ENCODE data around the gene FBXW7. TPM values are rescaled to one million over a fixed set of nuclear protein-coding genes. Genes with fewer than 3 reads are reported as not detected.

FBXW7 gene
- polyA plus RNA-seq, 2 of the 4 experiments (the other 2 are of a cell fraction): 7.2 to 12.5 TPM

DNA sequence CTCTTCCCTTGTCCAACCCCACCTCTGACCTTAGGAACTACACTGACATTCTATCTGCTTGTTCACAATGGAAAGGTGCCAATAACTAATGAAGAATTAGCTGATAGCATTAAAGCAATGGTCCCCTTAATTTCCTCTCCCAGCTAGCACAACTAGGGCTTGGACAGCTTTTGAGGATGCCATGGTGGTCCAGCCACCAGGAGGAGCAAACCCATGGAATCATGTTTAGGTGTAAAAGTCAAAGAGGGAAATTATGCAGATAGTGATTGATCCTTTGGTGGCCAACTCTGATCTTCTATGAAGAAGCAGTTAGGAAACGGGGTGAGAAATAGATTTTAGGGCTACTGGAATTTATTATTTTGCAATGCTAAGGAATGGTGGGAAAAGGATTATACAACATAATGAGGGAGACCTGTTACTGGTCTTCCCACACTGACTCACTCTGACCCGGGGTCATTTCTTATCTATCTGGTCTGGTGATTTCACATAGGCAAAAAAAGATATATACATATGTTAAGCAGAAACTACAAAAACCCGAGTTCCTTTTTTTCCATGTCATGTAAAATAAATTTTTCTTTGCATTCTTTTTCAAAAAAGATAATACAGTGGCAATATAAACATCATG lies 45.8 kb upstream of the FBXW7 start:
- DNase-seq (ENCODE audit: low read depth in 1 of 2, low spot score in 1 of 2) (no peak), FAIRE-seq (no peak), ATAC-seq (no peak)
- no peaks in the 10 kb centered on the region for H3K9me3 ChIP-seq
- H3K4me3 ChIP-seq: no peak overlapping the region
- ChIA-PET CTCF (no interaction called here), POLR2A (no interaction called here)
- 23% methylated on average over 3 of the region's 3 CpGs for WGBS (ENCODE audit: missing lambda C conversion rate)
- no peak overlapping the region for H3K27ac ChIP-seq
- no peak overlapping the region for H3K4me2 ChIP-seq
- no peaks in the 10 kb centered on the region for H3K4me1 ChIP-seq
- TF ChIP-seq HMGXB4 (CRISPR knock-in tag; IDR thresholded peaks at IDR 0.05; ENCODE audit: borderline replicate concordance) (no peak), ZSCAN20 (CRISPR knock-in tag; IDR thresholded peaks at IDR 0.05) (no peak), EP300 (IDR thresholded peaks at IDR 0.05) (no peak), EHF (CRISPR knock-in tag; IDR thresholded peaks at IDR 0.05) (no peak), CHD2 (IDR thresholded peaks at IDR 0.05; ENCODE audit: low read length, partially characterized antibody) (no peak), RARB (CRISPR knock-in tag; IDR thresholded peaks at IDR 0.05) (no peak), ZFP36 (IDR thresholded peaks at IDR 0.05; ENCODE audit: borderline replicate concordance, partially characterized antibody) (no peak), HEYL (CRISPR knock-in tag; IDR thresholded peaks at IDR 0.05) (no peak), HOXB13 (CRISPR knock-in tag; IDR thresholded peaks at IDR 0.05; ENCODE audit: low read depth) (no peak), HOXA7 (CRISPR knock-in tag; IDR thresholded peaks at IDR 0.05) (no peak), E2F6 (IDR thresholded peaks at IDR 0.05; ENCODE audit: borderline replicate concordance, low read depth) (no peak), MAX (IDR thresholded peaks at IDR 0.05) (no peak), GATA3 (IDR thresholded peaks at IDR 0.05; ENCODE audit: borderline replicate concordance) (no peak), ZC3H11A (IDR thresholded peaks at IDR 0.05) (no peak), RNF2 (IDR thresholded peaks at IDR 0.05; ENCODE audit: borderline replicate concordance, low read depth) (no peak), MAZ (IDR thresholded peaks at IDR 0.05; ENCODE audit: borderline replicate concordance, low read depth, low read length) (no peak), FOXS1 (CRISPR knock-in tag; IDR thresholded peaks at IDR 0.05) (no peak)
- TF ChIP-seq, protein P1, sequence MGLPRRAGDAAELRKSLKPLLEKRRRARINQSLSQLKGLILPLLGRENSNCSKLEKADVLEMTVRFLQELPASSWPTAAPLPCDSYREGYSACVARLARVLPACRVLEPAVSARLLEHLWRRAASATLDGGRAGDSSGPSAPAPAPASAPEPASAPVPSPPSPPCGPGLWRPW (IDR thresholded peaks at IDR 0.05): no peak
- TF ChIP-seq, protein P2, sequence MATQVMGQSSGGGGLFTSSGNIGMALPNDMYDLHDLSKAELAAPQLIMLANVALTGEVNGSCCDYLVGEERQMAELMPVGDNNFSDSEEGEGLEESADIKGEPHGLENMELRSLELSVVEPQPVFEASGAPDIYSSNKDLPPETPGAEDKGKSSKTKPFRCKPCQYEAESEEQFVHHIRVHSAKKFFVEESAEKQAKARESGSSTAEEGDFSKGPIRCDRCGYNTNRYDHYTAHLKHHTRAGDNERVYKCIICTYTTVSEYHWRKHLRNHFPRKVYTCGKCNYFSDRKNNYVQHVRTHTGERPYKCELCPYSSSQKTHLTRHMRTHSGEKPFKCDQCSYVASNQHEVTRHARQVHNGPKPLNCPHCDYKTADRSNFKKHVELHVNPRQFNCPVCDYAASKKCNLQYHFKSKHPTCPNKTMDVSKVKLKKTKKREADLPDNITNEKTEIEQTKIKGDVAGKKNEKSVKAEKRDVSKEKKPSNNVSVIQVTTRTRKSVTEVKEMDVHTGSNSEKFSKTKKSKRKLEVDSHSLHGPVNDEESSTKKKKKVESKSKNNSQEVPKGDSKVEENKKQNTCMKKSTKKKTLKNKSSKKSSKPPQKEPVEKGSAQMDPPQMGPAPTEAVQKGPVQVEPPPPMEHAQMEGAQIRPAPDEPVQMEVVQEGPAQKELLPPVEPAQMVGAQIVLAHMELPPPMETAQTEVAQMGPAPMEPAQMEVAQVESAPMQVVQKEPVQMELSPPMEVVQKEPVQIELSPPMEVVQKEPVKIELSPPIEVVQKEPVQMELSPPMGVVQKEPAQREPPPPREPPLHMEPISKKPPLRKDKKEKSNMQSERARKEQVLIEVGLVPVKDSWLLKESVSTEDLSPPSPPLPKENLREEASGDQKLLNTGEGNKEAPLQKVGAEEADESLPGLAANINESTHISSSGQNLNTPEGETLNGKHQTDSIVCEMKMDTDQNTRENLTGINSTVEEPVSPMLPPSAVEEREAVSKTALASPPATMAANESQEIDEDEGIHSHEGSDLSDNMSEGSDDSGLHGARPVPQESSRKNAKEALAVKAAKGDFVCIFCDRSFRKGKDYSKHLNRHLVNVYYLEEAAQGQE (IDR thresholded peaks at IDR 0.05): no peak
- TF ChIP-seq, protein P3, sequence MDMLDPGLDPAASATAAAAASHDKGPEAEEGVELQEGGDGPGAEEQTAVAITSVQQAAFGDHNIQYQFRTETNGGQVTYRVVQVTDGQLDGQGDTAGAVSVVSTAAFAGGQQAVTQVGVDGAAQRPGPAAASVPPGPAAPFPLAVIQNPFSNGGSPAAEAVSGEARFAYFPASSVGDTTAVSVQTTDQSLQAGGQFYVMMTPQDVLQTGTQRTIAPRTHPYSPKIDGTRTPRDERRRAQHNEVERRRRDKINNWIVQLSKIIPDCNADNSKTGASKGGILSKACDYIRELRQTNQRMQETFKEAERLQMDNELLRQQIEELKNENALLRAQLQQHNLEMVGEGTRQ (IDR thresholded peaks at IDR 0.05): no peak

All from A549 (cell line).